Neural progenitor cell (in vitro differentiated cells): ENCODE data around the gene AIP.

Source experiments
- CTCF ChIP-seq: fragments of 200-600 bp; sonication (generic); IDR thresholded peaks from 2 replicates; pipeline ENCODE4 v1.5.1; 2017; ENCODE audit warnings: antibody characterized with exemption, mild to moderate bottlenecking
- EZH2phosphoT487 ChIP-seq: fragments of 200-600 bp; sonication (generic); IDR thresholded peaks from 2 replicates; pipeline ENCODE4 v1.6.1; 2017; ENCODE audit warnings: antibody characterized with exemption

- TF ChIP-seq CTCF, result no peak
- no peak for TF ChIP-seq EZH2phosphoT487
These were observed 18.2 kb downstream of the AIP start for GRCh38 chr11:67500831-67501715.
